ENCODE data around the gene GRK1.

- TF ChIP-seq ZNF274 (IDR thresholded peaks at IDR 0.05; ENCODE audit: low read length) = no peak
- TF ChIP-seq ZNF274 (tag by site-specific recombination; IDR thresholded peaks at IDR 0.05; ENCODE audit: borderline replicate concordance) = no peak
- TF ChIP-seq ZBTB11 (tag by site-specific recombination; conservative IDR thresholded peaks at IDR 0.05; ENCODE audit: low read depth) = no peak
- TF ChIP-seq, protein P1, sequence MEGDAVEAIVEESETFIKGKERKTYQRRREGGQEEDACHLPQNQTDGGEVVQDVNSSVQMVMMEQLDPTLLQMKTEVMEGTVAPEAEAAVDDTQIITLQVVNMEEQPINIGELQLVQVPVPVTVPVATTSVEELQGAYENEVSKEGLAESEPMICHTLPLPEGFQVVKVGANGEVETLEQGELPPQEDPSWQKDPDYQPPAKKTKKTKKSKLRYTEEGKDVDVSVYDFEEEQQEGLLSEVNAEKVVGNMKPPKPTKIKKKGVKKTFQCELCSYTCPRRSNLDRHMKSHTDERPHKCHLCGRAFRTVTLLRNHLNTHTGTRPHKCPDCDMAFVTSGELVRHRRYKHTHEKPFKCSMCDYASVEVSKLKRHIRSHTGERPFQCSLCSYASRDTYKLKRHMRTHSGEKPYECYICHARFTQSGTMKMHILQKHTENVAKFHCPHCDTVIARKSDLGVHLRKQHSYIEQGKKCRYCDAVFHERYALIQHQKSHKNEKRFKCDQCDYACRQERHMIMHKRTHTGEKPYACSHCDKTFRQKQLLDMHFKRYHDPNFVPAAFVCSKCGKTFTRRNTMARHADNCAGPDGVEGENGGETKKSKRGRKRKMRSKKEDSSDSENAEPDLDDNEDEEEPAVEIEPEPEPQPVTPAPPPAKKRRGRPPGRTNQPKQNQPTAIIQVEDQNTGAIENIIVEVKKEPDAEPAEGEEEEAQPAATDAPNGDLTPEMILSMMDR (tag by site-specific recombination; IDR thresholded peaks at IDR 0.05) = no peak
- TF ChIP-seq ZNF701 (tag by site-specific recombination; IDR thresholded peaks at IDR 0.05) = no peak
- TF ChIP-seq ZSCAN18 (tag by site-specific recombination; IDR thresholded peaks at IDR 0.05) = no peak
- TF ChIP-seq, protein P2, sequence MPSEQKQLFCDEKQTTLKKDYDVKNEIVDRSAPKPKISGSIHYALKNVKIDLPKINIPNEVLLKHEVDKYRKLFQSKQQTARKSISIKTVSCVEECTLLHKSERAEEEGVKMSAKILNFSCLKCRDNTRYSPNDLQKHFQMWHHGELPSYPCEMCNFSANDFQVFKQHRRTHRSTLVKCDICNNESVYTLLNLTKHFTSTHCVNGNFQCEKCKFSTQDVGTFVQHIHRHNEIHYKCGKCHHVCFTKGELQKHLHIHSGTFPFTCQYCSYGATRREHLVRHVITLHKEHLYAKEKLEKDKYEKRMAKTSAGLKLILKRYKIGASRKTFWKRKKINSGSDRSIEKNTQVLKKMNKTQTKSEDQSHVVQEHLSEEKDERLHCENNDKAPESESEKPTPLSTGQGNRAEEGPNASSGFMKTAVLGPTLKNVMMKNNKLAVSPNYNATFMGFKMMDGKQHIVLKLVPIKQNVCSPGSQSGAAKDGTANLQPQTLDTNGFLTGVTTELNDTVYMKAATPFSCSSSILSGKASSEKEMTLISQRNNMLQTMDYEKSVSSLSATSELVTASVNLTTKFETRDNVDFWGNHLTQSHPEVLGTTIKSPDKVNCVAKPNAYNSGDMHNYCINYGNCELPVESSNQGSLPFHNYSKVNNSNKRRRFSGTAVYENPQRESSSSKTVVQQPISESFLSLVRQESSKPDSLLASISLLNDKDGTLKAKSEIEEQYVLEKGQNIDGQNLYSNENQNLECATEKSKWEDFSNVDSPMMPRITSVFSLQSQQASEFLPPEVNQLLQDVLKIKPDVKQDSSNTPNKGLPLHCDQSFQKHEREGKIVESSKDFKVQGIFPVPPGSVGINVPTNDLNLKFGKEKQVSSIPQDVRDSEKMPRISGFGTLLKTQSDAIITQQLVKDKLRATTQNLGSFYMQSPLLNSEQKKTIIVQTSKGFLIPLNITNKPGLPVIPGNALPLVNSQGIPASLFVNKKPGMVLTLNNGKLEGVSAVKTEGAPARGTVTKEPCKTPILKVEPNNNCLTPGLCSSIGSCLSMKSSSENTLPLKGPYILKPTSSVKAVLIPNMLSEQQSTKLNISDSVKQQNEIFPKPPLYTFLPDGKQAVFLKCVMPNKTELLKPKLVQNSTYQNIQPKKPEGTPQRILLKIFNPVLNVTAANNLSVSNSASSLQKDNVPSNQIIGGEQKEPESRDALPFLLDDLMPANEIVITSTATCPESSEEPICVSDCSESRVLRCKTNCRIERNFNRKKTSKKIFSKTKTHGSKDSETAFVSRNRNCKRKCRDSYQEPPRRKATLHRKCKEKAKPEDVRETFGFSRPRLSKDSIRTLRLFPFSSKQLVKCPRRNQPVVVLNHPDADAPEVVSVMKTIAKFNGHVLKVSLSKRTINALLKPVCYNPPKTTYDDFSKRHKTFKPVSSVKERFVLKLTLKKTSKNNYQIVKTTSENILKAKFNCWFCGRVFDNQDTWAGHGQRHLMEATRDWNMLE (tag by site-specific recombination; conservative IDR thresholded peaks at IDR 0.05; ENCODE audit: low read depth) = no peak
- no peak for TF ChIP-seq MEIS1 (CRISPR knock-in tag; IDR thresholded peaks at IDR 0.05; ENCODE audit: borderline replicate concordance)
- TF ChIP-seq ZBTB26 (tag by site-specific recombination; optimal IDR thresholded peaks at IDR 0.05) = no peak
These were observed 2.3 kb downstream of the GRK1 start for GRCh38 chr13:113669231-113669754.

All from HEK293 (cell line).